Chondrocyte (in vitro differentiated cells): ENCODE measurements around the gene USP24. TPM values are rescaled to one million over a fixed set of nuclear protein-coding genes. Genes with fewer than 3 reads are reported as not detected.

Source experiments
- DNase-seq: peaks from one replicate; pipeline ENCODE4 v3.0.0; 2021; ENCODE audit warnings: mixed read lengths, low spot score
- H3K27ac Mint-ChIP-seq: one replicate; pipeline ENCODE4 v1.8.0; 2021; ENCODE audit warnings: mild to moderate bottlenecking, moderate library complexity, mixed read lengths; ENCODE audit not compliant: unreplicated experiment
- H3K27me3 Mint-ChIP-seq: 2 replicates; pipeline ENCODE4 v1.8.0; 2021; ENCODE audit warnings: low read depth, mixed read lengths
- H3K36me3 Mint-ChIP-seq: 2 replicates; pipeline ENCODE4 v1.8.0; 2021; ENCODE audit warnings: low read depth, mixed read lengths
- H3K4me1 Mint-ChIP-seq: 2 replicates; pipeline ENCODE4 v1.8.0; 2021; ENCODE audit warnings: low read depth, mild to moderate bottlenecking, mixed read lengths
- H3K4me3 Mint-ChIP-seq: one replicate; pipeline ENCODE4 v1.8.0; 2021; ENCODE audit warnings: mild to moderate bottlenecking, moderate library complexity, mixed read lengths; ENCODE audit not compliant: unreplicated experiment
- H3K9me3 Mint-ChIP-seq: 2 replicates; pipeline ENCODE4 v1.8.0; 2021; ENCODE audit warnings: low read depth, mixed read lengths
- total RNA-seq: library from RNA; stranded (reverse); gene quantifications from 3 replicates; pipeline ENCODE4 v1.2.1, GENCODE V29; 2021
- TF ChIP-seq, protein P1 (sequence below): fragments of 200-600 bp; sonication (generic); IDR thresholded peaks from 2 replicates; pipeline ENCODE4 v1.5.0; 2021; ENCODE audit warnings: antibody characterized with exemption, mild to moderate bottlenecking, moderate library complexity

Gene USP24
- total RNA-seq, 1 donor from 2014 or later, result 25.8 TPM

DNA sequence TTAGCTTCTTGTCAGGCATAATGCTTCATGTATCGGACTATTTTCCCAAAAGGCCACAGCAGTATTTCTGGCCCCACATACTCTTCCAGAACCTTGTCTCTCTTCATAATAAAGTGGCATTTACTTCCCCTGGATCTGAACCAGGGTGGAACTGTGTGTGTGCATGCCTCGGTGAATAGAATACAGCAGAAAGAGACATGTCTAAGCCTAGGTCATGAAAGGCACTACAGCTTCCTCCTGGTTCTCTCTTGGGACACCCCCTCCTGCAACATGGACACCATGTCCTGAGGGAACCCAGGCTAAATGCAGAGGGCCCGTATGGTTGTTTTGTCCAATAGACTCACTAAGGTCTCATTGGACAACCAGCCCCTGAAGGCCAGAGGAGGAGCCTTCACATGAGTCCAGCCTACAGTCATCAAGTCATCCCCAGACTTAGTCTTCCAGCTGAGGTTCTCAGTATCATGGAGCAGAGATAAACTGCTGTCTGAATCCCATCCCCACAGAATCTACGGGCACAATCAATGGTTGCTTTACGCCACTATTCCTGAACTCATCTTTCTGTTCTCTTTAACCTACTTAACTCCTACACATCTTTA, 35.0 kb downstream of the USP24 start:
- peaks cover 13% of the 10 kb centered on the region for H3K9me3 Mint-ChIP-seq
- no peak overlapping the region for H3K4me3 Mint-ChIP-seq
- H3K27ac Mint-ChIP-seq, result no peak overlapping the region
- H3K4me1 Mint-ChIP-seq, result no peaks in the 10 kb centered on the region
- H3K36me3 Mint-ChIP-seq, result no peaks in the 10 kb centered on the region
- DNase-seq, result no peak
- TF ChIP-seq, protein P1, sequence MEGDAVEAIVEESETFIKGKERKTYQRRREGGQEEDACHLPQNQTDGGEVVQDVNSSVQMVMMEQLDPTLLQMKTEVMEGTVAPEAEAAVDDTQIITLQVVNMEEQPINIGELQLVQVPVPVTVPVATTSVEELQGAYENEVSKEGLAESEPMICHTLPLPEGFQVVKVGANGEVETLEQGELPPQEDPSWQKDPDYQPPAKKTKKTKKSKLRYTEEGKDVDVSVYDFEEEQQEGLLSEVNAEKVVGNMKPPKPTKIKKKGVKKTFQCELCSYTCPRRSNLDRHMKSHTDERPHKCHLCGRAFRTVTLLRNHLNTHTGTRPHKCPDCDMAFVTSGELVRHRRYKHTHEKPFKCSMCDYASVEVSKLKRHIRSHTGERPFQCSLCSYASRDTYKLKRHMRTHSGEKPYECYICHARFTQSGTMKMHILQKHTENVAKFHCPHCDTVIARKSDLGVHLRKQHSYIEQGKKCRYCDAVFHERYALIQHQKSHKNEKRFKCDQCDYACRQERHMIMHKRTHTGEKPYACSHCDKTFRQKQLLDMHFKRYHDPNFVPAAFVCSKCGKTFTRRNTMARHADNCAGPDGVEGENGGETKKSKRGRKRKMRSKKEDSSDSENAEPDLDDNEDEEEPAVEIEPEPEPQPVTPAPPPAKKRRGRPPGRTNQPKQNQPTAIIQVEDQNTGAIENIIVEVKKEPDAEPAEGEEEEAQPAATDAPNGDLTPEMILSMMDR, result no peak
- H3K27me3 Mint-ChIP-seq, result no peaks in the 10 kb centered on the region

DNA sequence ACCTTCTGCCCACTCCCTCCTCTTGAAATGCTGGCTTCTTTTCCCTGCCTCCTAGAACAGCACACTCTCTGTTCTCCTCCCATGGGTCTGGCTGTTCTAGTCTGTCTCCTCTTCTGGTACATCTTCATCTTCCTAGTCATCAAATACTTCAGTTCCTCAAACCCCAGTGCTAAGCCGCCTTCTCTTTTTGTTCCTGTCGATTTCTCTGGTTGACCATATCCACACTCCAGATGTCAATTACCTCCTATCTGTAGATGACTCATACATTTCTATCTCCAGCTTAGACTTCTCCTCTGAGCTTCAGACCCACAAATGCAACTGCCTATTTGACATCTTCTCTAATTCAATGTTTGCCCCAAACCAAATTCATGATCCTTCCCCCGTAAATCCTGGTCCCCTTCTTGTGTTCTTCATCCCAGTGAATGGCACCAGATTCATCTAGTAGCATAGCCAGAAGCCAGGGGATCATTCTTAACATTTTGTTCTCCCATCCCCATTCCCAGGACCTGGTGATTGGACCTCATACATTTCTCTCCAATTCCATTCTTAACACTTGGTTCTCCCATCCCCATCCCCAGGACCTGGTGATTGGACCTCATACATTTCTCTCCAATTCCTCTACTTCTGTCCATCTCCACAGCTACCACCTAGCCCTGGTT, 35.9 kb downstream of the USP24 start:
- Mint-ChIP-seq H3K27ac (no peak overlapping the region), H3K9me3 (peaks cover 9% of the 10 kb centered on the region), H3K27me3 (no peaks in the 10 kb centered on the region), H3K36me3 (no peaks in the 10 kb centered on the region), H3K4me3 (no peak overlapping the region), H3K4me1 (no peaks in the 10 kb centered on the region)
- TF ChIP-seq, protein P1, result no peak
- DNase-seq, result no peak

DNA sequence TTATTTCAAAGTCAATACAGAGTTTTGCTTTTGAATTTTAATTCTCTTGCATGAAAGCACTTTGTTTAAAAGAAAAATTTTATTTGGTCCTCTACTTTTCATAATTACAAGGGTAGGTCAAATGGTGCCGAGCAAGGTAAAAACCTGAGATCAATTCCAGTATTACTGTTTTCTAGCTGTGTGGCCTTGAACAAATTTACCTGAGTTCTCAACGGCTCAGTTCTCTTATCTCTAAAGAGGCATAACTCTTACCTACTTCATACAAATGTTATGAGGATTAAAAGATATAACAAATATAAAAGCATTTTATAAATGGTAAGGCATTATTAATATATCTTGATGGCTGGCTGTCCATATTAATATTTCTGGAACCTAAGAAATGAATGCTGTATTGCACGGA, 42.5 kb downstream of the USP24 start:
- TF ChIP-seq, protein P1, result no peak
- peaks cover 21% of the 10 kb centered on the region for H3K4me1 Mint-ChIP-seq
- H3K4me3 Mint-ChIP-seq, result no peak overlapping the region
- H3K27me3 Mint-ChIP-seq, result no peaks in the 10 kb centered on the region
- peaks cover 22% of the 10 kb centered on the region for H3K36me3 Mint-ChIP-seq
- no peak for DNase-seq
- H3K27ac Mint-ChIP-seq, result peak overlapping the region; percentile 27
- no peaks in the 10 kb centered on the region for H3K9me3 Mint-ChIP-seq

DNA sequence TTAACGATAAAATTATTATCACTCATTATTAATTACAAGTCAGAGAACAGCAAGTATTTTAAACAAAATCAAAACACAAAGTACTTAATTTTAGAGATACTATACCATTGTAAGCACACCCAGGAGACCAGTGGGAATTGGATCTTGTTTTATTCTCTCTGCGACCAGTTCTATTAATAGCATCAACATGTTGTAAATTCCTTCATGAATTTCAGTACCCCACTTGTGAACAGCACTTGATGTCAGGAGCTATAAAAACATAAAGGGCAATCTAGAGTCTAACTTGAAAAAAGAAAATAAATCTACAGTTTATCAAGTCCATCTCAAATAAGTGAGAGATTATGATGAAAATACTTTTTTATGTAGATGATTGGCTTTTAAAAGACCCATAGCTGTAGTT, 42.9 kb downstream of the USP24 start:
- peaks cover 22% of the 10 kb centered on the region for H3K36me3 Mint-ChIP-seq
- DNase-seq, result no peak
- TF ChIP-seq, protein P1, result no peak
- H3K27me3 Mint-ChIP-seq, result no peaks in the 10 kb centered on the region
- no peaks in the 10 kb centered on the region for H3K9me3 Mint-ChIP-seq
- H3K4me3 Mint-ChIP-seq, result no peak overlapping the region
- H3K4me1 Mint-ChIP-seq, result peaks cover 25% of the 10 kb centered on the region
- H3K27ac Mint-ChIP-seq, result peak overlapping the region; percentile 27

DNA sequence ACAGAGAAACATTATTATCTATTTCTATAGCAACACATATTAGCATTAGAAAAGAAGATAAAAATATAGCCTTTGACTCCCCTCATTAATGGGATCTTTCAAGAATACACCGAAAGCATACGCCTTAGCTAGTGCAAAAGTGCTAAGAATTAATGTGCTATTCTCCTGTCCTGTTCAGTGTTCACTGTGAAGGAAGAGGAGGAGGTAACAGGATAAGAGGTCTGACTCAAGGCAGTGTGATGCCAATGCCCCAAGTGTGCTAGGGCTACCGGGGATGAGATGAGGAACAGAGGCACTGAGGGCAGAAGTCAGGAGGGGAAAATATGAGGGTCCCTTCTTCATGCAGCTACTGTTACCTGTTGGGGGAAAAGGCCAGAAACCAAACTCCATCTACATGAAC, 43.5 kb downstream of the USP24 start:
- H3K9me3 Mint-ChIP-seq, result no peaks in the 10 kb centered on the region
- DNase-seq, result no peak
- peaks cover 22% of the 10 kb centered on the region for H3K36me3 Mint-ChIP-seq
- TF ChIP-seq, protein P1, result no peak
- no peak overlapping the region for H3K4me3 Mint-ChIP-seq
- H3K27ac Mint-ChIP-seq, result no peak overlapping the region
- H3K27me3 Mint-ChIP-seq, result no peaks in the 10 kb centered on the region
- H3K4me1 Mint-ChIP-seq, result peaks cover 28% of the 10 kb centered on the region
